Midbrain (tissue), 1 donor: ENCODE measurements around the gene RNF213.

Source experiments
- DNase-seq: peaks from one replicate; lab custom pipeline; 2025; lab: John Stamatoyannopoulos, UW

RNF213 gene

DNA sequence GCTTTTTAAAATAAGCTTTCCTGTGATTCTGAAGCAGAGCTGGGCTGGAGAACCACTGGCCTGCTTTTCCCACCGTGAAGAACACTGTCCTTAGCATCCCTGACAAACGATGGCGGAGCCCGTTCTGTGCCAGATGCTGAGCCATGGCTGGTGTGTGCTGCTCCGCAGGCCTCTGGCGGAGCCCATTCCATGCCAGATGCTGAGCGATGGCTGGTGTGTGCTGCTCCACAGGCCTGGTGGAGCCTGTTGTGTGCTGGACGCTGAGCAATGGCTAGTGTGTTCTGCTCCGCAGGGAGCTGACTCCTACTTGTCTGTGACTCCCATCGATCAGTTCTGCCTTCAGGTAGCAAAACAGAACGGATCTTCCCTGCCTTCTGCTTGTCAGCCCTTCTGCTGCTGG lies 158.6 kb downstream of the RNF213 start:
- DNase-seq = no peak

DNA sequence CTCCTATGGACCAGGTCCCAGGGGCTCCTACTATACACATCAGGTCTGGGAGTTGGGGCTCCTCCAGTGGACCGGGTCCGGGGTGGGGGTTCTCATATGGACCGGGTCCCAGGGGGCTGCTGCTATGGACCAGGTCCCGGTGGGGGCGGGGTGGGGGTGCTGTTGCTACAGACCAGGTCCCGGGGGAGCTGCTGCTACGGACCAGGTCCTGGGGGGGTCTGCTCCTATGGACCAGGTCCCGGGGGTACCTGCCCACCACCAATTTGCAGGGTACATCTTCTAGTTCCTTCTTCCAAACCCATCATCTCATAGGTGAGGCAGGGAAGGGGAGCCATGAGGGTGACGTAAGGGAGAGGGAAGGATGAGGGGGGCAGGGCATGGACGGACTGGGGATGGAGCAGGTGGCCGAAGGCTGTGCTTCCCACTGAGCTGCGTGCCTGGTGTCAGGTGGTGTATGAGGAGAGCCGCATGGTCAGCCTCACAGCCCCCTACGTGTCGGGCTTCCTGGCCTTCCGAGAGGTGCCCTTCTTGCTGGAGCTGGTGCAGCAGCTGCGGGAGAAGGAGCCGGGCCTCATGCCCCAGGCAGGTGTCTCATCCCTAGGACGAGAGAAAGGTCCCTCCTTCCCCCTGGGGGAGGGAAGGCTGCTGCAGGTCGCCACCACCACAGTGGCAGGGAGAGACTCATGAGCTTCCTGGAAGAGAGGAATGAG lies 160.9 kb downstream of the RNF213 start:
- no peak for DNase-seq

DNA sequence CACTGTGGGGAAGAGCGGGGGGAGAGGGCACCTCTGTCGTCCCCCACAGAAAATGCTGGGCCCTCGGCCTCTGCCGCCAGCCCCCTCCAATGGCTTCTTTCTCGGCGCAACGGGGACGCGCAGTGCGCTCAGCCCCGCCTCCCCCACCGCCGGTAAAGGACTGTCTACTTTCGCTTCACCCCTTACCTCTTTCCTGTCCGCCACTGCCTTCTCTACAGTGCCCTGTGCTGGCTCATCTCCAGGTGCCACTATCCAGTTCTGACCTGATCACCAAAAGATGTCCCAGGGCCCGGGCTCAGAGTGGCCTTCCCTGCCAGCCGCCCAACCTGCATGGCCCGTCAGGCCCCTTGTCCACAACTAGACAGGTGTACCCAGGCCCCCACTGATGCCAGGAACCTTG lies 161.6 kb downstream of the RNF213 start:
- DNase-seq = no peak

DNA sequence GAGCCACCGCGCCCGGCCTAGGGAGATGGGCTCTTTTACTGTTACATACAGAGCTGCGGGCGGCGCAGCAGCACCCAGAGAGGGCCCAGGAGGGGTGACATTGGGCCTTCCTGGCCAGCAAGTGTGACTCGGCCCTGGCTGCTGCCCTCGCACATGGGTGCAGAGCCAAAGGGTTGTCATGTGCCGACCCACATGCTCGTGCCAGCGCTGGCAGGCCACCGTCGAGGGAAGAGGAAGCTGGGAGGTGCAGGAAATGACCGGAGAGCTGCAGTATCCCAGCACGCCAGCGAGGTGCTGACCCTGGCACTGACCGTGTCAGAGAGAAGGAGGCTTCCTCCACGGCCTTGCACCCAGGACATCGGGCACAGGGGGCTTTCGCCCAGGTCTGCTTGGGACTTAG lies 162.3 kb downstream of the RNF213 start:
- DNase-seq = no peak

DNA sequence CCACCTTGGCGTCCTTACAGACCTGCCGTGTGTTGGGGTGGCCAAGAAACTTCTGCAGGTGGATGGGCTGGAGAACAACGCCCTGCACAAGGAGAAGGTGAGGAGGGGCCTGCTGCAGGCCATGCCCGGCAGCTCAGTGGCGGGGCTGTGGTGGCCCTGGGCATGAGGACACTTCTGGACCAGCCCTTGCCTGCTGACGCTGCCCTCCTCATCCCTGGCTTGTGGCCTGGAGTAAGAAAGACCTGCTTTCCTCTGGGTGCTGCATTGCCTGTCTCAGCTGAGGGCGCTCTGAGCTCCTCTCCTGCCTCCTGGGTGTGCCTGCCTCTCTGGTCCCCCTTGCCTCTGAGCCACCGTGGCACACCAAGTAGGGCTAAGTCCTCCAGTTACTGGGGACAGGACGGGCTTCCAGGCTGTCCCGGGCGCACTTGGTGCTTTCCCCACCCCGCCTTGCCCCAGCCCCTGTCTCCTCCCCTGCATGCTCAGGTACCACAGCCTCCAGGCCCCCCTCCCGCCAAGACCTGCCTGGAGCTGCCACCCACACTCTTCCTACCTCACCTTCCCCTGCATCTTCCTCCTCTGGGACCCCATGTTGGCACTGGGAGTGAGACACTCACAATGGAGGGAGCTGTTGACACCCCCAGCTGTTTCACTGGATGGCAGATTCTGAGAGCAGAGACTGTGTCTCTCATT lies 163.0 kb downstream of the RNF213 start:
- DNase-seq = no peak

DNA sequence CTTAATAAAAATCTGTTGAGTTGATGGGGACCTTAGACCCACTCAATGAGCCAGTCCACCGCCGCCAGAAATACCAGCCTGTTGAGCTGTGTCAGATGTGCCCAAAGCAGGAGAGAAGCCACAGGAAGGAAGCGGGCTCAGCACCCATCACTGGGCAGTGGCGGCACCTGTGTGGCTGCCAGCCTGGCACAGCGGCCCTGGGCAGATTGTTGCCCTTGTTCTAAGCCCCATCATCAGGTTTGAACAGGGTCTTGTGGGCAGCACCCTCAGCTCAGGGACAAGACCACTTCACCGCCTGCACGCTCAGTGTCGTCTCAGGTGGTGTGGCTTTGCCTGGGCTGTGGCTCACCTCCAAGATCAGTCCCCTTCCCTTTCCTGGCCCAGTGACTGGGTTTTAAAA lies 163.6 kb downstream of the RNF213 start:
- DNase-seq = no peak

DNA sequence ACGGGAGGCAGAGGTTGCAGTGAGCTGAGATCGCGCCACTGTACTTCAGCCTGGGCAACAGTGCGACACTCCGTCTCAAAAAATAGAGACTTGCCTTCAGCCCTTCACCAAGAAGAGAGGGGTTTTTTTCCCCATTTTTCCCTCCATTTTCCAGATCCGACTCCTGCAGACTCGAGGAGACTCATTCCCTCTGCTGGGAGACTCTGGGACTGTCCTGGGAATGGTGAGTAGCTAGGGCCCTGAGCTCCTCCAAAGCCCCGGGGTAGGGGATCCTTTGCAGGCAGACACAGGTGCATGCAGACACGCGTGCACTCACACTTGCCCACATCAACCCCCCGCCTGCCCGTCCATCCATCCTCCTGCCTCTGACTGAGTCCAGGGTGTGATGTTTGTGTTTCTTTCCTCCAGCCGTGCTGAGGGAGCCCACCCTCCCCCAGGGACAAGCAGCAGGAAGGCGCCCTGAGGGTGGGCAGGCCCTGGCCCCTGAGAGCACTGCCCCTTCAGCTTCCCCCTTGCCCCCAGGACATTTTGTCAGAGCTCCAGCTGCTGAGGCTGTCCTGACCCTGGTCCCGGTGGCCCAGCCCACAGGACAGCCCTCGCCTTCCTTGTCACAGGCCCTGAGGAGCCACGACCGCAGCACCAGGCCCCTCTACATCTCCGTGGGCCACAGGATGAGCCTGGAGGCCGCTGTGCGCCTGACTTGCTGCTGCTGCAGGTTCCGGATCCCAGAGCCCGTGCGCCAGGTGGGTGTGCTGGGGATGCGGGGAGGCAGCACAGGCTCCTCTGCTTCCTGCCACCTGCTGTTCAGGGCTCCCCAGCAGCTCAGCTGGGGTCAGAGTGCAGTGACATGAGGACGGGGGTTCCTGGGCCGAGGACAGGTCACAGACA lies 164.5 kb downstream of the RNF213 start:
- DNase-seq = no peak

DNA sequence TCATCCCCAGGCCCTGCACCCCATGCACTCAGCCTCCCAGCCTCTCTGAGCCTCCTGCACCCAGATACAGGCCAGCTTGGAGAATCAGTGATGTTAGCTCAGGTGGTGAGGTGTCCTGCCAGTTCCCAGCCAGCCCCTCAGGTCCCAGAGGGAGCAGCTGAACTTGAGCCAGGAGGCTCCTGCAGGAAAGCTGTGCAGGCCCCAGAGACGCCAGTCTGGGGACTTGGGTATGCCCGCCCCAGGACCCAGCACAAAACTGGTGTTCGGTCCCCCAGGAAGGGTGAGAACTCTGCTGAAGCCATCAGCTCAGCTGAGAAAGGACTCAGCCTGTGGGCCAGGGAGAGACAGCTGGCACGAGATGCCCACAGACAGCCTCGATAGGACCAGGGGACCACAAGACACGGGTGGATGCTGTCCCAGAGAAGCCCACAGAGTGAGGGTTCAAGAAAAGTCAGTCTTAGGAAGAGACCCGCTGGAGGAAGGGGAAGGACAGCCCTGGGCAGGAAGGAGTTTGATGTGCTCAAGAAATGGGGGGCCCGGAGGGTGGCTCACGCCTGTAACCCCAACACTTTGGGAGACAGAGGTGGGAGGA lies 165.3 kb downstream of the RNF213 start:
- no peak for DNase-seq

DNA sequence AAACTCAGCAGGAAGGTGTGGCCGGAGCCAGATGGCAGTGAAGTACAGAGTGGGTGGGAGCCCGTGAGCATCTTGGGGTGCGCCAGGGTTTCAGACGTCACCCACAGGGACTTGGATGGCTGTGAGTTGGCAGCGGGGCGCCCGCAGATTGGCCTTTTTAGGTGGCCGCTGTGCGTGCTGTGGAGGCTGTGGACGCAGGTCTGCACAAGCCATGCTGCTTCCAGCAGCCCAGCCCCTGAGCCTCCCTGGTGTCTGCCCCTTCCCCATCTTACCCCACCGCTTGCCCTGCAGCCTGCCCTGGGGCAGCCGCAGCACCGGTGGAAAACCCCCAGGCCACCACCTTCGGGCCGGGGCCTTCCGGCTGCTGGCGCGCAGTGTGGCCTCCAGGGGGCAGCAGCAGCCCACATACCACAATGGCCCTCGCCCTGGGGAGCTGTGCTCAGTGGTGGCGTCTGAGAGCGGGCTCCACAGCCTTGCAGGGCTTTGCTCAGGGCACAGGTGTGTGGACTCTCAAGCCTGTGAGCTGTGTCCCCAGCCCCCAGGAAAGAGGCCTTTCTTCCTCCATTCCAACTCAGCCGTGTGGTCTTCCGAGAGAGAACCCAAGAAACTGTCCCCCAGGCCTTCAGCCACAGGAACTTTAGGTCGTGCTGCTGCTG lies 166.1 kb downstream of the RNF213 start:
- peak; percentile 77 for DNase-seq

DNA sequence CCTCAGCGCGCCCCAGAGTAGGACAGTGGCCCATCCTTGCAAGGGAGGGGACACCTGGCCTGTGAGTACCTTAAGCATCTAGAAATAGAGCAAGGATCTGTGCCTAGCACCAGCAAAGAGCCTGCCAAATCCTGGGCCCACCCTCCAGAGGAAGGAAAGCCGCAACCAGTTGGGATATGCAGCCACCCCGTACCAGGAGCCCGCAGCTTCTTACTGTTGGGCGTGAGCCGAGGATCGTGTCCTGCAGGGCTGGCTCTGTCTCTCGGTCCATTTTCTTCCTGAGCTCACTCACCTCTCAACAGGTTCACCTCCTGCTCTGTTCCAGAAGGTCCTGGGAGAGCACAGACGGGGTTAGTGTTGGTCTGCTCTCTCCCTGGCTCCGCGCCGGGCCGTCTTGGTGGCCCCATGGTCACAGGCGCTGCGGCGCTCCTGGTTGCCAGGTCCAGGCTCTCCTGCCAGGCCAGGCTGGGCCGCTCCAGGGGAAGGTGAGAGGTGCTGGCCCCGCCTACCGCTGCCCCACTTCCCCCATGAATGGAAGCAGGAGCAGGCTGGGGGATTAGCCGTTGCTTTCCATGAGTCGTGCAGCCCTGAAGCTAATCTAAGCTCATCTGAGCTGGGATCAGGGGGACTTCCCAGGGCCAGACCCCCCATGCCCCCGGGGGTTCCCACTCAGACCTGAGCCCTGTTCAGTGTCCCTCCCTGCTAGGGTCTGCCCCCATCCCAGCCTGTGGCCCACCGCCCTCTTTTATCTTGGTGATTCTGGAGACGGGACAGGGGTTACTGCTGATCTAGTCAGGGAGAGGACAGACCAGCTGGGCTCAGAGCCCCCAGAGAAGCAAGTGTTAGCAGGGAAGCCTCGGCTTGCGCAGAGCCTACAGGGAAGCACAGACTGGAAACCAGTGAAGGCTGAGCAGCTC lies 167.0 kb downstream of the RNF213 start:
- no peak for DNase-seq

DNA sequence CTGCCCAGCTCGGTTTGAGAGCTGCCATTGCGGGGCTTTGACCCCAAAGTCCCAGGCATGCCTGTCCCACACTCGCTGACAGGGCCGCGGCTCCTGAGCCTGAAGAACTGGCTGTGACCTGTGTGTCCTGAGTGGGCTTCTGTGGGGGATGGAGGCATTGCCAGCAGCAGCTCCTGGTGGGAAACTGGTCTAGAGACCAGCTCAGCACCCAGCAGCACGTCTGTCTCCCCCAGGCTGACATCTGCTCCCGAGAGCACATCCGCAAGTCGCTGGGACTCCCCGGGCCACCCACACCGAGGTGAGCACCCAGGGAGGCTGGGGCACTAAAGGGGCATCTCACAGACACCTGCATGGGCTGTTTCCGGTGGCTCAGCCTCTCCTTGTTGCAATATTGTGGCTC lies 167.7 kb downstream of the RNF213 start:
- no peak for DNase-seq

DNA sequence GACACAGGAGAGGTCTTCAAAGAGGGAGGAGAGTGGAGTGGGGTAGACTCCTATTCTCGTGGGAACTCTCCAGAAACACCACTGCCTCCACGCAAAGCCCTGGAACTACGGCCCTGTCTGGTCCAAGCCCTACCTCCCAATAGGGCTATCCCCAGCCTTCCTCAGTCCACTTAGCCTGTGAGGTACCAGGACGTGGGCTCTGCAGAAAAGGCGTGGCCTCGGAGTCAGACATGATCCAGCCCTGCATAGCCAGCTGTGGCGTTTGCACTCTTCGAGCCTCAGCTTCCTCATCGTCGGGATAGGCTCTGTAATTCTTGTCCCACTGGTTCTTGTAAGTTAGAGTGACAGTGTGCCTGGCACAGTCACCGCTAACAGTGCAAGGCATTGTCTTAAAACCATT lies 168.1 kb downstream of the RNF213 start:
- DNase-seq = no peak

DNA sequence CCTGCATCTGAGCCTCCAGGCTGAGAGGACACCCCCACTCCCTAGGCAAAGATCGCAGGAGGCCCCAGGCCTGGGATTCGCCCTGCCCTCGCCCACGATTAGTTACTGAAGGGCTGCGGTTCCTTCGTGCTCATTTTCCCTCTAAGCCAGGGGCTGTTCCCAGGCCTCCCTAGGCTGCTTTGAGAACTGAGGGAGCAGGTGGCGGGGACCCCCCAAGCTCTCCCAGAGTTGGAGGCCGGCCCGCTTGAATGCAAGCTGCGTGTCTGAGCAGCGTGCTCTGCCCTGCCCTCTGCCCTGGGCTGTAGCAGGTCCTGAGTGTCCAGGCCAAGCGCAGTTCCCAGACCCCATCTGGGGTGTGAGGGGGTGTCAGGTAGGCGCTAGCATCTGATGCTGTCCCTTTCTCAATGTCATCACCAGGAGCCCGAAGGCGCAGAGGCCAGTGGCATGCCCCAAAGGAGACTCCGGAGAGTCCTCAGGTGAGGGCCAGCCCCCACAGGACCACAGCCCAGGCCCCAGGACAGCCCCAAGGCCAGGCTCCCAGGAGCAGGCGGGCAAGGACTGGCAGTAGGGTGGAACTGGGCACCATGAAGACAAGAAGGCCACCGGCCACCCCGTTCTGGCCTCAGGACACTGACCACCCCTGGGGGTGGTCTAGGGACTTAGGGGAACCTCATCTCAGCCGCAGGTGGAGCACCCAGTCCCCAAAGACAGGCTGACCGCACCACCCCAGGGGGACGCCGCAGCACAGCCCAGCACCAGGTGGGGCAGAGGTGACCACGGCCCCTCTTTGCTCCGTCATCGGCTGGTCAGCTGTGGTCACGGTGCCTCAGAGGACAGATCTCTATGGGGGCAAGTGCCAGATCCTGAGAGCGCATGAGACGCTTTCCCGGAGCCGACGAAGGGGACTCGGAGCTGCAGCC lies 169.0 kb downstream of the RNF213 start:
- DNase-seq = no peak

DNA sequence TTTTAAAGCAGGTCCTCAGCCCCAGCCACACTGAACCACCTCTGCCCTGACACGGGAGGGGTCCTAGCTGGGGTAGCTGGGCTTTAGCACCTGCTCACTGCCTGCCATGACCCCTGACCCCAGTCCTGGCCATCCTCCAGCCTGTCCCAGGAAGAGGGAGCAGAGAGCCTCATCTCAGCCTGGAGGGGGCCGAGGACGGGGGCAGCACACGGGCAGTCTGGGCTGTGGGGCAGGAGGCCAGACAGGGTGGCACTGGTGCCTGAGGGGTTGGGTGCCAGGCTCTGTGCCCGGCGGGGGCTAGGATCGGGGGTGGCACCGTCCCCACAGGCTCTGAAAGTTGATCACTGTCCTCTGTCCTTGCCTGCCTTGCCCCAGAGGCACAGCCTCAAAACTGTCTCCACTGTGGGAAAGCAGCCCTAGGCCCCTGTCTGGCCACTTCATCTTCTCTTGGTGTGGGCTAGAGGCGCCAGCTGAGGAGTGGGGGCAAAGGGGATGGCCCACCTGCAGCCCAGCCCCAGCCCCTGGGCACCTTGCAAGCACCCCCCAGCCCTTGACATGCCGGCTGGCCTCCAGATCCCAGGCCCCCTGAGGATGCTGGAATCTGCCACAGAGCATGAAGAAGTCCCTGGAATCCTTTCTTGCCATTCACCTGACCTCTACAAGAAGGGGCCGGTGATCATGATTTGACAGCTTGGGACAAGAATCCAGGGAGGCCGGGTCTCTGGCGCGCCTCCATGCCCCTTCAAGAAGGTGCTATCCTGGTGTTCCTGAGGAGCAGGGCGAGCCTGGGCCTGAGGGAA lies 170.0 kb downstream of the RNF213 start:
- no peak for DNase-seq

DNA sequence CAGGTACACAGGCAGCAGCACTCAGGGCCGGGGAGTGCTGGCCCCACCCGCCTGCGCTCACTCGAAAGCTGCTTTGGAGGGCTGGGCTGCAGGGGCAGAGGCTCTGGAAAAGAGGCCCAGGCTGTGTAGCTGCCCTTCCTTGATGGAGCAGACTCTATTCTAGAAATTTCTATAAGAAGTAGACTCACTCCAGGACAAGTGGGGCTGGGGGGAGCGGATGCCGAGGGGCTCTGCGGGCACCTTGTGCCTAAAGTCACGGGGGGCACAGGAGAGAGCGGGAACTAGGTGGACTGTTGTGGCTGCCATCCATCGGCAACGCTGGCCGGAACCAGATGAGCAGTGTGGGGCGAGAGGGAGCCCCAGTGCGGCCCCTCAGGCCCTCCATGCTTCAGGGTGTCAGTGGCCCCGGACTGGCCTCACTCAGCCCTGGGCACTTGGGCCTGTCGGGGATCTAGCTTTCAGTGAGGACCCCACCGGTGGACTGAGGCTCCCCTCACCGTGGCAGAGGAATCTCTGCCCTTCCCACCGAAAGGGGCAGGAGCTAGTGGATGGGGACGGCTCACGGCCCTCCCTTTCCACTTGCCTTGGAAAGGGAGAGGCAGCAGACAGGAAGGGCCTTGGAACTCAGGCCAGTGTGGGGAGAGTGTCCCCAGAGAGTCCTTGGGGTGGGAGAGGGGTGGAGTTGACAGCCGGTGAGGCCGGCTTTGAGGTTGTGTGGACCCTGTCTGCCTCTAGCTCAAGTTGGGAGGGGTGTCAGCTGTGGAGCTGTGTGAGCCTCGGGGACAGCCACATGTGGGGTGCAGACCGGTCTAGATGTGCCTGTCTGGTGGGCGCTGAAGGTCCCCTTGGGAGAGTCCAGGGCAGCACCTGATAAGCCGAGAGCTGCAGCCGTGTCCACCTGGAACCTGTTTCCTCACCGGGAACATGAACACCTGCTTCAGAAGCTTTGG lies 170.9 kb downstream of the RNF213 start:
- DNase-seq = no peak

DNA sequence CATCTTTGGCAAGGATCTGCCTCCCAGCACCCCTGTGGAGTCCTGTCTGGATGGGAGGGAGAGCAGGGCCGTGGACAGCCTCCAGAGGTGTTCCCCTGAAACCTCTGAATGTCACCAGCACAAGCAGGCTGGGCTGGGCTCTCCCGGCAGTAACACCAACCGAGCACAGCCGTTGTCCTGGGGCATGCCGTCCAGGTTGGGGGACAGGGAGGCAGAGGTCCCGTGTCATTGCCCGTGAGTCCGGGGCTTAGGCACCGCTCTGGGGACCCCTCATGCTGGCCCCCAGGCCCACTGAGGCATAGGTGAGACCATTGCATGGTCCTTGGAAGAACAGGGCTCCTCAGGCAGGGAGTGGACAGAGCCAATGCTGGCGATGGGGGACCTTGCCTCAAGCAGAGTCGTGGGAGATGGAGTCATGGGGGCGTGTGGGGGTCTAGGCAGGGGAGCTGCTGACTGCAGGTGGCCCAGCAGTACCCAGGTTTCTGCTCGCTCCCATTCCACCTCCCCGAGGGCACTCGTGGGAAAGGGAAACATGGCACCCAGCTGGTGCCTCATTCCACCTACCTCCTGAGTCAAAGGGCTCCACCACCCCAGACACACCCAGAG lies 171.8 kb downstream of the RNF213 start:
- DNase-seq = no peak

DNA sequence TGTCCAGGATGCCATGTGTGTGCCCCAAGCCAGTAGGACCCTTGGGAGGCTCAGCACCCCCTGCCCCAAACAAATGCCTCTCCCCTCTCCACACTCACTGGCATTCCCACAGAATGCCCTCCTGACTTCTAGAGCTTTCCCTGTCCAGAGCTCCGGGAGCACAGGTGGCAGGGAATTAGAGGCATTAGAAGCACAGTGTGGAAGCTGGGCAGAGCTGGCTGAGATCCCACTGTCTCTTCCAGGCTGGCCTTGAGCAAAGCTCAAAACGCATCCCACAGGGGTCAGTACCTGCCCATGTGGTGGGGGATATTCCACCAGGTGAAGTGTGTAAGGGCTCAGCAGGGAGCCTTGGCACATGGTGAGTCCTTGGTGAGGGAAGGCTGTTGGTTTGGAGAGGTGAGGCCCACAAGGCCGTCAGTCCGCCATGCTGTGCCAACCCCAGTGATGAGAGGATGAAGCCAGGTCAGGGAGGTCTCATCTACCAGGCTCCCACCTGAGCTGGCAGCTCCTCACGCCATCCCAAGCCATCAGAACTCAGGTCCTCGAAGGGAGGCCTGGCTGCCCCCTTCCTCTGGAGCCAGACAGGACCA lies 172.4 kb downstream of the RNF213 start:
- no peak for DNase-seq
